Measurements from ENCODE around the gene PSMD11. TPM values are rescaled to one million over a fixed set of nuclear protein-coding genes. Genes with fewer than 3 reads are reported as not detected.

PSMD11 gene
- total RNA-seq, 1 donor from 2014 or later = 73.1 TPM

DNA sequence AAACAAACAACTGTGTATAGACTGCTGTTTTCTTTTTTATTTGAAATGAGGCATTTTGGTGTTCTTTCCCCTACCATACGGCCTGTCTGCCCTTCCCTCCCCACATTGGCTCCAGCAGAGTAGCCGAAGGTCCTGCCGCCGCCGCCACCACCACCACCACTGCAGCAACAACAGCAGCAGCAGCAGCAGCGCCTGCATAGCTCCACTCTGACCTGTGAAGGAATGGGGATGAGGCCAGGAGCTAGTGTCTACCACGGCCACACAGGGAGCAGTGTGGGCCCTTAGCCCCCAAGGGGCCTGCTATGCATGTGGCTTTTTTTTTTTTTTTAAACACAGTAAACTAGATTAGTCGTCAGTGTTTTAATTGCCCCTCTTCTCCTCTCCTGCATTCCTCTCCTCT lies 36.9 kb downstream of the PSMD11 start:
- Histone ChIP-seq H3K27me3 (ENCODE audit: control insufficient read depth in 3 of 3, insufficient read depth in 3 of 3, low read length in 3 of 3) (no peaks in the 10 kb centered on the region), H3K4me1 (ENCODE audit: control insufficient read depth in 3 of 3, insufficient read depth in 3 of 3, low read length in 3 of 3) (peaks cover 19 to 20% (median 19%) of the 10 kb centered on the region in 3 donors), H3K9ac (ENCODE audit: low read depth in 1 of 3, low read length in 3 of 3) (no peak overlapping the region), H3K9me3 (ENCODE audit: control insufficient read depth in 3 of 3, low read length in 3 of 3) (no peaks in the 10 kb centered on the region), H3K4me3 (ENCODE audit: low read length in 3 of 3) (no peak overlapping the region), H3K27ac (ENCODE audit: low read depth, low read length) (no peak overlapping the region), H3K36me3 (ENCODE audit: control insufficient read depth in 3 of 3, insufficient read depth in 3 of 3, low read length in 3 of 3) (peaks cover 46 to 62% (median 60%) of the 10 kb centered on the region in 3 donors)

DNA sequence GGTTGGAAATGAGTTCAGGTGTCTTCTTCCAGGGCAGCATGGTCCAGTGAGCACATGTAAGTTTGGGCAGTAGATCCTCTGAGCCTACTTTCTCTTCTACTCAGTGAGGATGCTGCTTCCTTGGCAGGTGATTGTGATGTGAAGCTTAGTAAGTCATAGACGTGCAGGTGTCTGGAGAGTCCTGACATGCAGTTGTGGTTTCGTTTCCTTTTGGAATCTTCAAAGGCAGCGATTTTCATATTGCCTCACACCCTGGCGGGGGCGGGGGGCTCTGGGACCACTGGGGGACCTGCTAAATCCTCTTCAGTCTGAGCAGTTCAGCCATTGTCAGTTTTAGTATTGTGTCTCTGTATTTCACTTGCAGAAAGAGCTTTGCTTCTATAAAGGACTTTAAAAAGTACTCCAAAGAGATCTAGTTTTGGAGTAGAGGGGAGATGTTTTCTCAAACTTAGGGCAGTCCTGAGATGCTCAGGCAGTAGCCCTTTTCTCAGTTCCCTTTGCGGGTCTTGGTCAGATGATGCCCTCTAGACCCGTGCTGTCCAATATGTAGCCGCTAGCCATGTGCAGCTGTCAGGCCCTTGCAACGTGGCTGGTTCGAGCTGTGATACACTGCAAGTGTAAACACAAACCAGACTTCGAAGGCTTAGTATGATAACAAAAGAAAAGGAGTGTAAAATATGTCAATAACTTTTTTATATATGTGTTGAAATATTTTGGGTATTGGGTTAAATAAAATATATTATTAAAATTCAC lies 38.4 kb downstream of the PSMD11 start:
- Histone ChIP-seq H3K27ac (ENCODE audit: low read depth, low read length) (no peak overlapping the region), H3K4me1 (ENCODE audit: control insufficient read depth in 3 of 3, insufficient read depth in 3 of 3, low read length in 3 of 3) (peaks cover 24 to 25% (median 24%) of the 10 kb centered on the region in 3 donors), H3K9ac (ENCODE audit: low read depth in 1 of 3, low read length in 3 of 3) (no peak overlapping the region), H3K4me3 (ENCODE audit: low read length in 3 of 3) (no peak overlapping the region), H3K36me3 (ENCODE audit: control insufficient read depth in 3 of 3, insufficient read depth in 3 of 3, low read length in 3 of 3) (peaks cover 34 to 46% (median 44%) of the 10 kb centered on the region in 3 donors), H3K9me3 (ENCODE audit: control insufficient read depth in 3 of 3, low read length in 3 of 3) (no peaks in the 10 kb centered on the region), H3K27me3 (ENCODE audit: control insufficient read depth in 3 of 3, insufficient read depth in 3 of 3, low read length in 3 of 3) (no peaks in the 10 kb centered on the region)

DNA sequence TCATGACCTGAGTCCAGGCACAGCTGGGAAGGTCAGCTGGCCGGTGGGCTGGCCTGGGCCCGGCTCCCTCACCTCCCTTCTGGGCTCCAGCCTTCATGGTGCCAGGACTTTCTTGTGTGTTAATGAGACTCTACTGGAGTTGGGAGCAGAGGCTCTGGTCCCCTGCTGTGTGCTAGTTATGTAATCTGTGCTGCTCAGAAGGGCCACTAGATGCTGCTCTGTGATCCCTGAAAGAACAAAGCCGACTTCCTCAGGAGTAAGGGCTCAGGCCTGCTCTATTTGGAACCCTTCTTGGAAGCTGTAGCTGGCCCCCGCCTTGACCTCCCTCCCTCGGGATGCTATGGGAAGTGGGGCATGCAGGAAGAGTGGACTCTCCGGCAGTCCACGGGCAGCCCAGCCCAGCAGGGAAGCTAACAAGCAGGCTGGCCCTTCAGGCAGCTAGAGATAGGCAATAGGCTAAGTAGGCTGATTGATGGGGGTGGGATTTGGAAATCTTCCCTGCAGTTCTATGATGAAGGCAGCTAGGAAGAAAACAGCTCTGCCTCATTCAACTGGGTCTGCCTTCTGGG lies 39.2 kb downstream of the PSMD11 start:
- H3K36me3 ChIP-seq (ENCODE audit: control insufficient read depth in 3 of 3, insufficient read depth in 3 of 3, low read length in 3 of 3) = peaks cover 31 to 43% (median 38%) of the 10 kb centered on the region in 3 donors
- H3K4me3 ChIP-seq (ENCODE audit: low read length in 3 of 3) = no peak overlapping the region
- no peaks in the 10 kb centered on the region for H3K27me3 ChIP-seq (ENCODE audit: control insufficient read depth in 3 of 3, insufficient read depth in 3 of 3, low read length in 3 of 3)
- H3K27ac ChIP-seq (ENCODE audit: low read depth, low read length) = peak overlapping the region; percentile 43
- H3K9me3 ChIP-seq (ENCODE audit: control insufficient read depth in 3 of 3, low read length in 3 of 3) = no peaks in the 10 kb centered on the region
- peak overlapping the region in 1 of 3 donors; percentile 45 for H3K9ac ChIP-seq (ENCODE audit: low read depth in 1 of 3, low read length in 3 of 3)
- H3K4me1 ChIP-seq (ENCODE audit: control insufficient read depth in 3 of 3, insufficient read depth in 3 of 3, low read length in 3 of 3) = peaks cover 27 to 32% (median 29%) of the 10 kb centered on the region in 3 donors

DNA sequence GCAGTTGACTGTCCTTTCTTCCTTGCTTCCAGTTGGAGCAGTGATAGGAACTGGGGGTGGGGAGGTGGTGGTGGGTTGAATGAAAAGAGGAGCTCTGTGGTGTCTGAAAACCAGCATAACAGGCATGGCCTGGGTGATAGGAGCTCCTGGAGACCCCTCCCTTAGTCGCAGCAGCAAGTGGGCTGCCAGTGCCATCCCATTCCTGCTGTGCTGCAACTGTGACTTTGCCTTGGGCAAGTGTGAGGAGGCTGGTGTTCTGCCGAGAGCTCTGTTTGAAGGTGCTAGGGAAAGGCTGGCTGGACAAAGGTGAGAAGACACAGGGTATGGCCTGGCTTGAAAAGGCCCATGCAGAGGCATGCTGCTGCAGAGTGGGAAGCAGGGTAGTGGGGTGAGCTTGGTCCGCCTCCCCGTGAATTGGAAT lies 39.7 kb downstream of the PSMD11 start:
- Histone ChIP-seq H3K27ac (ENCODE audit: low read depth, low read length) (peak overlapping the region; percentile 23), H3K36me3 (ENCODE audit: control insufficient read depth in 3 of 3, insufficient read depth in 3 of 3, low read length in 3 of 3) (peaks cover 30 to 37% (median 34%) of the 10 kb centered on the region in 3 donors), H3K4me1 (ENCODE audit: control insufficient read depth in 3 of 3, insufficient read depth in 3 of 3, low read length in 3 of 3) (peaks cover 27 to 32% (median 29%) of the 10 kb centered on the region in 3 donors), H3K9ac (ENCODE audit: low read depth in 1 of 3, low read length in 3 of 3) (peak overlapping the region in 1 of 3 donors; percentile 47), H3K9me3 (ENCODE audit: control insufficient read depth in 3 of 3, low read length in 3 of 3) (no peaks in the 10 kb centered on the region), H3K27me3 (ENCODE audit: control insufficient read depth in 3 of 3, insufficient read depth in 3 of 3, low read length in 3 of 3) (no peaks in the 10 kb centered on the region), H3K4me3 (ENCODE audit: low read length in 3 of 3) (no peak overlapping the region)

DNA sequence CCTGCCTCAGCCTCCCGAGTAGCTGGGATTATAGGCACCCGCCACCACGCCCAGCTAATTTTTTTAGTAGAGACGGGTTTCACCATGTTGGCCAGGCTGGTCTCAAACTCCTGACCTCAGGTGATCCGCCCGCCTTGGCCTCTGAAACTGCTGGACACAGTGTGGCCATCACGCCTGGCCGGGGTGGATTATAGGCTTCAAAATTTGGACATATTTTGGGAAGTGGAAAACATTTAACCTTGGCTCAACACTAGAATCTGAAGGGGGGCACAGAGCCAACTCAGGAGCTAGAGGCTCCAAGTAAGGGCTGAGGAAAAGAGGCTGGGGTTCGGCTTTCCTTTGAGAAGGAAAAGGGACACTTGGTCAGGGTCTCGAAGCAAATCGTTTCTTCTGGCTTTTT lies 40.3 kb downstream of the PSMD11 start:
- Histone ChIP-seq H3K9me3 (ENCODE audit: control insufficient read depth in 3 of 3, low read length in 3 of 3) (no peaks in the 10 kb centered on the region), H3K36me3 (ENCODE audit: control insufficient read depth in 3 of 3, insufficient read depth in 3 of 3, low read length in 3 of 3) (peaks cover 25 to 32% (median 29%) of the 10 kb centered on the region in 3 donors), H3K4me1 (ENCODE audit: control insufficient read depth in 3 of 3, insufficient read depth in 3 of 3, low read length in 3 of 3) (peaks cover 27 to 31% (median 29%) of the 10 kb centered on the region in 3 donors), H3K27ac (ENCODE audit: low read depth, low read length) (no peak overlapping the region), H3K4me3 (ENCODE audit: low read length in 3 of 3) (no peak overlapping the region), H3K9ac (ENCODE audit: low read depth in 1 of 3, low read length in 3 of 3) (no peak overlapping the region), H3K27me3 (ENCODE audit: control insufficient read depth in 3 of 3, insufficient read depth in 3 of 3, low read length in 3 of 3) (no peaks in the 10 kb centered on the region)

DNA sequence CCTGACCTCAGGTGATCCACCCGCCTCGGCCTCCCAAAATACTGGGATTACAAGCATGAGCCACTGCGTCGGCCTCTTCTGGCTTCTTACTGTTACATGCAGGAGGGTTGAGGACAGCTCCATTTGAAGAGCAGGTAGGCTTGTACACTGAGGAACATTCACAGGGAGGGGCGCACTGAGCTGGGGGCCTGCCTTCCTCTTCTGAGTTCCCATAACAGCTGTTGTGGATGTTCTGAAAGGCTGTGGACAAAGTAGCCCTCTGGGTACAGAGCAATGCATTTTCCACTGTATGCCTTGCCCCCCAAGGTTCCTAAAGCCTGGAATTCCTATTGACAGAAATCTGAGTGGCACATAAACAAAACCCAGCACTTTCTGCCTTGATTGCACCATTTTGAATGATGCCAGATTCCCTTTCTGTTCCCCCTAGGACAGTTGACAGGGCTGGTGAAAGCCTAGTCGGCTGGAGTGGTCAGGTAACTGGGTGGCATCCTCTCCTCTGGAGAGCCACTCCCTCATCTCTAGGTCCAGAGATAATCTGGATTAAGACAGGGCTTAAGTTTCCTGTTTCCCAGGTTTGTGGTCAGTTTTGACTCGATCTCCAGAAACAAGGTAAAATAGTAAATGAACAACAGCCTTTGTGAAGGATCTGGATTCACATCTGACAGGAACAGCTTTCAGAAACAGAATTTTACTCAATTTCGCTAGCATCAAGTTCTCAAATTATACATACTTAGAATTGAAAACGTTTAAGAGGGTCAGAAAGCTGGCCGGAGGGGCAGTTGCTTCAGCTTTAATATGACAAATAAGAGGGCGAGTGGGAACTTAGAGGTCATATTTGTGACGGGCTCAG lies 41.2 kb downstream of the PSMD11 start:
- peaks cover 27 to 35% (median 29%) of the 10 kb centered on the region in 3 donors for H3K4me1 ChIP-seq (ENCODE audit: control insufficient read depth in 3 of 3, insufficient read depth in 3 of 3, low read length in 3 of 3)
- peak overlapping the region; percentile 78 for H3K27ac ChIP-seq (ENCODE audit: low read depth, low read length)

DNA sequence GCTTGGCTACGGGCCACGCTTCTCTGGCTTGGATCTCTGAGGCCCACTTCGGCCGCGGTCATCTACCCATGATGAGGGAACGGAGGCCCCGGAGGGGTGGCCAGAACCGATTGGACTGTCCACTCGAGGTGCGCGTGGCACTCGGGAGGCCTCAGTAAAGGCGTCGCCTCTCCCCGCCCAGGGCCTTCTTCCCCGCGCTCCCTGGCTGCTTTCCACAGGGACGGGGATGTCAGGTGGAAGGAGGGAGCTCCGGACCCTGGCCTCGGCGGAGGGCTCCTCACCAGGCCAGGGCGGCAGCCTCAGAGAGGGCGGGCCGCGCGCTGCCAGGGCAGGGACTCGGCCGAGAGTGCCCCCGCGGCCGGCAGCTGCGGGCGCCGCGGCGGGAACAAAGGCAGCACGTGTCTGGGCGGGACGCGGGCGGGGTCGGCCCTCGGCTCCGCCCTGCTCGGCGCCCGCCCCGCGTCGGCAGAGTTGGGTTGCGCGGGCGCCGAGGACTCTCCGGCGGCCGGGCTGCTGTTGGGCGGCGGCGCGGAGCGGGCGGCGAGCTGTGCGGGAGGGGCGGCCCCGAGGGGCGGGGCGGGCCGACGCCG lies 41.9 kb downstream of the PSMD11 start:
- no peaks in the 10 kb centered on the region for H3K9me3 ChIP-seq (ENCODE audit: control insufficient read depth in 3 of 3, low read length in 3 of 3)
- peak overlapping the region; percentile 35 to 69 (median 65) for H3K4me3 ChIP-seq (ENCODE audit: low read length in 3 of 3)
- peaks cover 13 to 22% (median 14%) of the 10 kb centered on the region in 3 donors for H3K36me3 ChIP-seq (ENCODE audit: control insufficient read depth in 3 of 3, insufficient read depth in 3 of 3, low read length in 3 of 3)
- no peaks in the 10 kb centered on the region for H3K27me3 ChIP-seq (ENCODE audit: control insufficient read depth in 3 of 3, insufficient read depth in 3 of 3, low read length in 3 of 3)
- H3K27ac ChIP-seq (ENCODE audit: low read depth, low read length) = peak overlapping the region; percentile 78
- H3K9ac ChIP-seq (ENCODE audit: low read depth in 1 of 3, low read length in 3 of 3) = peak overlapping the region in 2 of 3 donors; percentile 65 to 68
- peaks cover 27 to 35% (median 29%) of the 10 kb centered on the region in 3 donors for H3K4me1 ChIP-seq (ENCODE audit: control insufficient read depth in 3 of 3, insufficient read depth in 3 of 3, low read length in 3 of 3)

More for the DNA sequence above, 41.2 kb downstream of the PSMD11 start:
- peak overlapping the region; percentile 35 to 67 (median 65) for H3K4me3 ChIP-seq (ENCODE audit: low read length in 3 of 3)
- no peaks in the 10 kb centered on the region for H3K27me3 ChIP-seq (ENCODE audit: control insufficient read depth in 3 of 3, insufficient read depth in 3 of 3, low read length in 3 of 3)
- H3K36me3 ChIP-seq (ENCODE audit: control insufficient read depth in 3 of 3, insufficient read depth in 3 of 3, low read length in 3 of 3) = peaks cover 19 to 29% (median 20%) of the 10 kb centered on the region in 3 donors
- H3K9me3 ChIP-seq (ENCODE audit: control insufficient read depth in 3 of 3, low read length in 3 of 3) = no peaks in the 10 kb centered on the region
- peak overlapping the region in 2 of 3 donors; percentile 65 to 68 for H3K9ac ChIP-seq (ENCODE audit: low read depth in 1 of 3, low read length in 3 of 3)

DNA sequence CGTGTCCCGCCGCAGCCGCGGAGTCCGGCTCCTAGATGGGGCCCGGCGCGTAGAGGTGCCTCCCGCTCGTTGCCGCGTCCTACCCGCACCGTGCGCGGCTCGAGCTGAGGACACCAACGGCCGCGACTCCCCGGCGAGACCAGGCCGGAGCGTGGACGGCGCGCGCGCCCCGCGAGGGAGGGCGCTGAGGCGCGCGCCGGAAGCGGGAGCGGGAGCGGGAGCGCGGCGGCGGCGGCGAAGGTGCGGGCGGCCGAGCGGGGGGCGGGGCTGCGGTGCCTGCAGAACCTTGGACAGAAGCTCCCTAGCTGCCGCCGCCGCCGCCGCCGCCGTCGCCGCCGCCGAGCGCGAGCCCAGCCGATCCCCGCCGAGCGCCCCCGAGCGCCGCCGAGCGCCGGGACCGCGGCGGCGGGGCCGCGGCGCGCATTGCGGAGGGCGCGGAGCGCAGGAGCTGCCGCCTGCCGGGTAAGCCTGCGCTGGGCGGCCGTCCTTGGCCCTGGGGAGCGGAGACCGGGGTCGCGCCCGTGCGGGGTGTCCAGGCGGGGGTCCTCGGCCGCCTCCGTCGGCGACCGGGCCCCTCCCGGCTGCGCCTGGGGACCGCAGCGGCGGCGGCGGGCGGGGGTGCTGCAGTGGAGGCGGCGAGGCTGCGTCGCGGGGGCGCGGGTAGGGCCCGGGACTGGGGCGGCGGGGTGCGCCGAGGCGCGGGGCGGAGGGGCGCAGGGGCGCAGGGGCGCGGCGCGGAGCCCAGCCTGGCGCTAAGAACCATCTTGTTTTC lies 42.6 kb downstream of the PSMD11 start, which contains the start of gene CDK5R1:
CDK5R1 (plus strand) TSS at position 293 of the 772 bp plus-strand sequence. CDS start 628 bp downstream, outside the sequence.
- Histone ChIP-seq H3K4me1 (ENCODE audit: control insufficient read depth in 3 of 3, insufficient read depth in 3 of 3, low read length in 3 of 3) (peaks cover 29 to 35% (median 29%) of the 10 kb centered on the region in 3 donors), H3K27me3 (ENCODE audit: control insufficient read depth in 3 of 3, insufficient read depth in 3 of 3, low read length in 3 of 3) (no peaks in the 10 kb centered on the region), H3K9ac (ENCODE audit: low read depth in 1 of 3, low read length in 3 of 3) (peak within 1 kb of the TSS in 2 of 3 donors; percentile 65 to 74), H3K27ac (ENCODE audit: low read depth, low read length) (peak within 1 kb of the TSS; percentile 78), H3K4me3 (ENCODE audit: low read length in 3 of 3) (peak within 1 kb of the TSS; percentile 63 to 69 (median 68)), H3K9me3 (ENCODE audit: control insufficient read depth in 3 of 3, low read length in 3 of 3) (no peaks in the 10 kb centered on the region), H3K36me3 (ENCODE audit: control insufficient read depth in 3 of 3, insufficient read depth in 3 of 3, low read length in 3 of 3) (peaks cover 6 to 16% (median 8%) of the 10 kb centered on the region in 3 donors)
